GM06990 (cell line): ENCODE measurements around the gene RNU4-1.

Source experiments
- DNase-seq: peaks from one replicate; pipeline ENCODE4 v3.0.0-alpha.2; 2011; ENCODE audit not compliant: insufficient read length; ENCODE audit errors: extremely low read depth
- H3K27me3 ChIP-seq: replicated peaks from 2 replicates; pipeline ENCODE4 v1.6.0; 2011; ENCODE audit warnings: low read length; ENCODE audit not compliant: control insufficient read depth, insufficient read depth
- H3K36me3 ChIP-seq: 2 replicates; pipeline ENCODE4 v1.5.1; 2011; ENCODE audit warnings: low read length; ENCODE audit not compliant: control insufficient read depth, insufficient read depth
- H3K4me3 ChIP-seq: replicated peaks from 2 replicates; pipeline ENCODE4 v1.5.1; 2011; ENCODE audit warnings: low read depth, mild to moderate bottlenecking, control low read depth, low read length
- CTCF ChIP-seq: IDR thresholded peaks from 2 replicates; pipeline ENCODE4 v1.5.1; 2011; ENCODE audit warnings: low read length, control low read depth, mild to moderate bottlenecking, inconsistent platforms; ENCODE audit not compliant: insufficient read depth, poor library complexity, severe bottlenecking

The RNU4-1 gene

GRCh38 chr12:120324841-120325417 lies 31.9 kb upstream of the RNU4-1 start:
- Histone ChIP-seq H3K36me3 (no peaks in the 10 kb centered on the region), H3K27me3 (no peaks in the 10 kb centered on the region; the same call in 1 of the 2 replicates), H3K4me3 (no peak overlapping the region)
- no peak for DNase-seq
- no peak for TF ChIP-seq CTCF

GRCh38 chr12:120323772-120324171 lies 30.7 kb upstream of the RNU4-1 start:
- TF ChIP-seq CTCF = no peak
- H3K36me3 ChIP-seq = no peaks in the 10 kb centered on the region
- DNase-seq = no peak
- H3K27me3 ChIP-seq = no peaks in the 10 kb centered on the region; the same call in 1 of the 2 replicates
- no peak overlapping the region for H3K4me3 ChIP-seq

GRCh38 chr12:120321382-120322202 lies 28.6 kb upstream of the RNU4-1 start:
- DNase-seq = no peak
- TF ChIP-seq CTCF = no peak

GRCh38 chr12:120317224-120318105 lies 24.4 kb upstream of the RNU4-1 start:
- H3K4me3 ChIP-seq = peak overlapping the region; percentile 77
- DNase-seq = peak; percentile 97
- H3K36me3 ChIP-seq = no peaks in the 10 kb centered on the region
- H3K27me3 ChIP-seq = no peaks in the 10 kb centered on the region
- TF ChIP-seq CTCF = peak; percentile 63

More at GRCh38 chr12:120321382-120322202, 28.6 kb upstream of the RNU4-1 start:
- H3K36me3 ChIP-seq = no peaks in the 10 kb centered on the region
- H3K27me3 ChIP-seq = no peaks in the 10 kb centered on the region; the same call in 1 of the 2 replicates
- no peak overlapping the region for H3K4me3 ChIP-seq

GRCh38 chr12:120316798-120317223 lies 23.8 kb upstream of the RNU4-1 start:
- TF ChIP-seq CTCF = no peak
- Histone ChIP-seq H3K27me3 (no peaks in the 10 kb centered on the region), H3K4me3 (peak overlapping the region; percentile 77), H3K36me3 (no peaks in the 10 kb centered on the region)
- no peak for DNase-seq
